Activated CD4-positive, alpha-beta T cell treated with anti-CD3 and anti-CD28 coated beads, Interleukin-2, amount 50 U/mL, for 1 hour (primary cell): Measurements from ENCODE around the gene KLRC1.
"Not testable (repeated sequence)": the region's sequence is repeated elsewhere in the genome, so short reads cannot be mapped to it uniquely, and the experiment has no call there.

Experiments
- DNase-seq: peaks from one replicate; pipeline ENCODE4 v3.0.0-alpha.2; 2020

The KLRC1 gene

GRCh38 chr12:10420334-10420733 lies 32.8 kb downstream of the KLRC1 start, which contains the start of gene KLRC3:
Gene KLRC3, minus strand, starts transcription at chr12:10420595. Its CDS starts 45 bp downstream, at chr12:10420550.
- not testable (repeated sequence) for DNase-seq

- no peak for DNase-seq
These were observed 43.8 kb downstream of the KLRC1 start, which contains the start of gene KLRC4 for GRCh38 chr12:10409392-10409791. Gene KLRC4, minus strand, starts transcription at chr12:10409757. Its CDS starts 182 bp downstream, at chr12:10409575.

GRCh38 chr12:10408842-10409241 lies 44.3 kb downstream of the KLRC1 start:
- DNase-seq: no peak

- DNase-seq: no peak
These were observed 46.5 kb downstream of the KLRC1 start for GRCh38 chr12:10406725-10407124.

- DNase-seq: no peak
These were observed 47.9 kb downstream of the KLRC1 start for GRCh38 chr12:10405294-10405693.

GRCh38 chr12:10404798-10405197 lies 48.4 kb downstream of the KLRC1 start:
- no peak for DNase-seq

- no peak for DNase-seq
These were observed 52.3 kb downstream of the KLRC1 start for GRCh38 chr12:10400829-10401228.

- DNase-seq: no peak
These were observed 55.0 kb downstream of the KLRC1 start for GRCh38 chr12:10398168-10398567.

GRCh38 chr12:10397296-10397695 lies 55.9 kb downstream of the KLRC1 start:
- DNase-seq: no peak

- not testable (repeated sequence) for DNase-seq
These were observed 57.0 kb downstream of the KLRC1 start for GRCh38 chr12:10396176-10396575.
